Testis (tissue), 2 donors: ENCODE measurements around the gene DSTN.

Experiments used
- POLR2A ChIP-seq: fragments of 450-650 bp; IDR thresholded peaks from one replicate; pipeline ENCODE4 v1.6.1; 2017; ENCODE audit warnings: antibody characterized with exemption, mild to moderate bottlenecking, moderate library complexity
- TF ChIP-seq, protein P1 (sequence below), 3 experiments: fragments of 450-650 bp in 2 of 3; fragments of 200-600 bp in 1 of 3; sonication (generic) in 1 of 3; IDR thresholded peaks; one replicate each; pipeline ENCODE4 v1.5.1; 2016 to 2019; ENCODE audit warnings: antibody characterized with exemption in 3 of 3, mild to moderate bottlenecking in 2 of 3, moderate library complexity in 1 of 3

DNA sequence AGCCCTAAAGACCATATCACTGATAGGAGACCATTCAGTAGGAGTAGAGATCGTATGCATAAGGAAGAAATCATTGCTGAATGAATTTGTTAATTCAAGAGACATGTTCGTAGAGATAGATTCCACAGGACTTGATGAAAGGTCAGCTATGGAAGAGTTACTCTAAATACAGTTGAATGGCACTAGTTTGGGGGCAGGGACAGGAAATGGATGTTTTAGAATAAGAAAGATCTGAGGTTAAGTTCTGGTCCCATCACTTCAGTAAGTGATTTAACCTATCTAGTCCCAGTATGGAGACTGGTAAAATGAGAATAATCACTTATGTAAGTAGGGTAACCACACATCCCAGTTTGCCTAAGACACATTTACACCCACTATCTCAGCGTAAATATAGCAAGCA is 35.8 kb upstream of the DSTN start:
- TF ChIP-seq, protein P1, sequence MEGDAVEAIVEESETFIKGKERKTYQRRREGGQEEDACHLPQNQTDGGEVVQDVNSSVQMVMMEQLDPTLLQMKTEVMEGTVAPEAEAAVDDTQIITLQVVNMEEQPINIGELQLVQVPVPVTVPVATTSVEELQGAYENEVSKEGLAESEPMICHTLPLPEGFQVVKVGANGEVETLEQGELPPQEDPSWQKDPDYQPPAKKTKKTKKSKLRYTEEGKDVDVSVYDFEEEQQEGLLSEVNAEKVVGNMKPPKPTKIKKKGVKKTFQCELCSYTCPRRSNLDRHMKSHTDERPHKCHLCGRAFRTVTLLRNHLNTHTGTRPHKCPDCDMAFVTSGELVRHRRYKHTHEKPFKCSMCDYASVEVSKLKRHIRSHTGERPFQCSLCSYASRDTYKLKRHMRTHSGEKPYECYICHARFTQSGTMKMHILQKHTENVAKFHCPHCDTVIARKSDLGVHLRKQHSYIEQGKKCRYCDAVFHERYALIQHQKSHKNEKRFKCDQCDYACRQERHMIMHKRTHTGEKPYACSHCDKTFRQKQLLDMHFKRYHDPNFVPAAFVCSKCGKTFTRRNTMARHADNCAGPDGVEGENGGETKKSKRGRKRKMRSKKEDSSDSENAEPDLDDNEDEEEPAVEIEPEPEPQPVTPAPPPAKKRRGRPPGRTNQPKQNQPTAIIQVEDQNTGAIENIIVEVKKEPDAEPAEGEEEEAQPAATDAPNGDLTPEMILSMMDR (IDR thresholded peaks at IDR 0.05): no peak
- no peak for TF ChIP-seq POLR2A
